Smooth muscle cell (in vitro differentiated cells): Measurements from ENCODE around the gene SCMH1. TPM values are rescaled to one million over a fixed set of nuclear protein-coding genes. Genes with fewer than 3 reads are reported as not detected.

Source experiments
- DNase-seq: peaks from one replicate; lab custom pipeline; 2025; ENCODE audit not compliant: unreplicated experiment; lab: John Stamatoyannopoulos, UW
- H2AFZ ChIP-seq: fragments of 200-600 bp; sonication (generic); 2 replicates; pipeline ENCODE4 v1.6.0; 2016; ENCODE audit warnings: antibody characterized with exemption, low read depth, mild to moderate bottlenecking
- H3F3A ChIP-seq: fragments of 200-600 bp; sonication (generic); 2 replicates; pipeline ENCODE4 v1.6.0; 2017; ENCODE audit warnings: antibody characterized with exemption, low read depth
- H3K27ac ChIP-seq: fragments of 200-600 bp; sonication (generic); 2 replicates; pipeline ENCODE4 v1.5.1; 2016; ENCODE audit warnings: low read depth, mild to moderate bottlenecking
- H3K27me3 ChIP-seq: fragments of 200-600 bp; sonication (generic); 2 replicates; pipeline ENCODE4 v1.6.1; 2016; ENCODE audit warnings: low read depth, mild to moderate bottlenecking
- H3K36me3 ChIP-seq: fragments of 200-600 bp; sonication (generic); 2 replicates; pipeline ENCODE4 v1.5.1; 2016; ENCODE audit warnings: low read depth
- H3K4me1 ChIP-seq: fragments of 200-600 bp; sonication (generic); 2 replicates; pipeline ENCODE4 v1.5.1; 2016; ENCODE audit warnings: low read depth
- H3K4me2 ChIP-seq: fragments of 200-600 bp; sonication (generic); 2 replicates; pipeline ENCODE4 v1.6.0; 2016; ENCODE audit warnings: mild to moderate bottlenecking
- H3K4me3 ChIP-seq: fragments of 200-600 bp; sonication (generic); 2 replicates; pipeline ENCODE4 v1.5.1; 2016; ENCODE audit warnings: mild to moderate bottlenecking
- H3K79me2 ChIP-seq: fragments of 200-600 bp; sonication (generic); 2 replicates; pipeline ENCODE4 v1.6.0; 2016; ENCODE audit warnings: low read depth, mild to moderate bottlenecking
- H3K9ac ChIP-seq: fragments of 200-600 bp; sonication (generic); 2 replicates; pipeline ENCODE4 v1.6.0; 2016; ENCODE audit warnings: low read depth
- H3K9me3 ChIP-seq: fragments of 200-600 bp; sonication (generic); replicated peaks from 2 replicates; pipeline ENCODE4 v1.5.1; 2016; ENCODE audit warnings: low read depth
- H4K20me1 ChIP-seq: fragments of 200-600 bp; sonication (generic); 2 replicates; pipeline ENCODE4 v1.6.0; 2016; ENCODE audit warnings: low read depth
- WGBS: methylation state at CpG from one replicate; pipeline ENCODE4 v1.1.7; 2016; ENCODE audit warnings: low lambda C conversion rate; 5-methylcytosine and 5-hydroxymethylcytosine counted together
- polyA plus RNA-seq: library from polyadenylated mRNA; unstranded; fragments of >200 nt; fragmentation: Nextera tagmentation; extraction: Ambion mirVana; gene quantifications from 2 replicates; pipeline ENCODE4 v1.2.1, GENCODE V29; 2016
- total RNA-seq: library from RNA; depleted of rRNA; stranded (reverse); fragments of >200 nt; gene quantifications from 2 replicates; pipeline ENCODE4 v1.2.3, GENCODE V29; 2014
- TF ChIP-seq, protein P1 (sequence below): fragments of 200-600 bp; sonication (generic); IDR thresholded peaks from 2 replicates; pipeline ENCODE4 v1.5.1; 2017; ENCODE audit warnings: borderline replicate concordance, mild to moderate bottlenecking, antibody characterized with exemption; ENCODE audit not compliant: insufficient read depth, poor library complexity, severe bottlenecking

SCMH1 gene
- total and polyA plus RNA-seq, 2 experiments from 2014 or later: 24.0 to 46.4 TPM

DNA sequence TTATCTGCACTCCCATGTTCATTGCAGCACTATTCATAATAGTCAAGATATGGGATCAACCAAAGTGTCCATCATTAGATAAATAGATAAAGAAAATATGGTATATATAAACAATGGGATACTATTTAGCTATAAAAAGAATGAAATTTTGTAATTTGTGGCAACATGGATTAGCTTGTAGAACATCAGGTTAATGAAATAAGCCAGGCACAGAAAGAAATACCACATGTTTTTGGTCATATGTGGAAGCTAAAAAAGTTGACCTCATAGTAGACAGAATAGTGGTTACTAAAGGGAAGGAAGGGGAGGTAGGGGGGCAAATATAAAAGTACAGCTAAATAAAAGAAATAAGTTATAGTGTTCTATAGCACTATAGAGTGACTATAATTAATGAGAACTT, 68.5 kb downstream of the SCMH1 start:
- no peak overlapping the region for H2AFZ ChIP-seq
- H3K27ac ChIP-seq: no peak overlapping the region
- H3K36me3 ChIP-seq: no peaks in the 10 kb centered on the region
- no peak overlapping the region for H3K4me3 ChIP-seq
- peaks cover 18% of the 10 kb centered on the region for H3K79me2 ChIP-seq
- no peaks in the 10 kb centered on the region for H3K9me3 ChIP-seq
- DNase-seq: no peak
- H3F3A ChIP-seq: no peaks in the 10 kb centered on the region
- no peaks in the 10 kb centered on the region for H4K20me1 ChIP-seq
- H3K4me2 ChIP-seq: no peak overlapping the region
- TF ChIP-seq, protein P1, sequence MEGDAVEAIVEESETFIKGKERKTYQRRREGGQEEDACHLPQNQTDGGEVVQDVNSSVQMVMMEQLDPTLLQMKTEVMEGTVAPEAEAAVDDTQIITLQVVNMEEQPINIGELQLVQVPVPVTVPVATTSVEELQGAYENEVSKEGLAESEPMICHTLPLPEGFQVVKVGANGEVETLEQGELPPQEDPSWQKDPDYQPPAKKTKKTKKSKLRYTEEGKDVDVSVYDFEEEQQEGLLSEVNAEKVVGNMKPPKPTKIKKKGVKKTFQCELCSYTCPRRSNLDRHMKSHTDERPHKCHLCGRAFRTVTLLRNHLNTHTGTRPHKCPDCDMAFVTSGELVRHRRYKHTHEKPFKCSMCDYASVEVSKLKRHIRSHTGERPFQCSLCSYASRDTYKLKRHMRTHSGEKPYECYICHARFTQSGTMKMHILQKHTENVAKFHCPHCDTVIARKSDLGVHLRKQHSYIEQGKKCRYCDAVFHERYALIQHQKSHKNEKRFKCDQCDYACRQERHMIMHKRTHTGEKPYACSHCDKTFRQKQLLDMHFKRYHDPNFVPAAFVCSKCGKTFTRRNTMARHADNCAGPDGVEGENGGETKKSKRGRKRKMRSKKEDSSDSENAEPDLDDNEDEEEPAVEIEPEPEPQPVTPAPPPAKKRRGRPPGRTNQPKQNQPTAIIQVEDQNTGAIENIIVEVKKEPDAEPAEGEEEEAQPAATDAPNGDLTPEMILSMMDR: no peak
- no peaks in the 10 kb centered on the region for H3K27me3 ChIP-seq
- no peaks in the 10 kb centered on the region for H3K4me1 ChIP-seq
- H3K9ac ChIP-seq: no peak overlapping the region

DNA sequence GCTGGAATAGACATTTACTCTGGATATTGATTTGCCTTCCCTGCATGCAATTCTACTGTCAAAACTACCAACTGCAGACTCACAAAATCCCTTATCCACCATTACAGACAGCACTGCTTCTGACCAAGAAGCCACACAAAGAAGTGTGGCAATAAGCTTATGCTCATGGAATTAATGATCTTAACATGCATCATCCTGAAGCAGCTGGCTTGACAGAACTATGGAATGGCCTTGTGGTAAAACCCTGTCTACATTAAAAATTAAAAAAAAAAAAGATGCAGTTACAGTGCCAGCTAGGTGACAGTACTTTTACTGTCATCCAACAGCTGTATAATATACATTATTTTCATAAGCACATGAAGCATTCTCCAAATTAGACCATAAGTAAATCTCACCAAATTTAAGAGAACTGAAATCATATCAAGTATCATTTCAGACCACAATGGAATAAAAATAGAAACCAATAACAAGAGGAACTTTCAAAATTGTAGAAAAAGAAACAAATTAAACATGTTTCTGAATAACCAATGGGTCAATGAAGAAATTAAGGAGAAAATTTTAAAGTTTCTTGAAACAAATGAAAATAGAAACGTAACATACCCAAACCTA, 70.7 kb downstream of the SCMH1 start:
- DNase-seq: no peak

DNA sequence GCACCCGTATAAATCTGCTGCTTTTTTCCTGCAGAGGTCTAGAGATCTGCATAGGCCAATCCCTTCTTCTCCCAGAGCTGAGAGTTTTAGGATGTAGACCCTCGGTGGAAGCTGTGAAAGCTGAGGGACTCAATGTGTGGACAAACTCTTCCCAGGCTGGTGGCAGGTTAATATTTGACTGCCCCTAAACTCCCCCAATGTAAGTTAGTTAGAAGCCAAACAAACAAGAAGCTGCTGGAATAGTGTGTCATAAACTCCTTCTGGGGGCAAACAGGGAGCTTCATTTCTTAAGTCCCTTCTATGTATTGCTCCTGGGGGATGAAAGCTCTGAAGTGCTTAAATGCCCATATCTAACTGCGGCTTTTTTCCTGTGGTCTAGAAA, 72.3 kb downstream of the SCMH1 start:
- Histone ChIP-seq H3K27me3 (no peaks in the 10 kb centered on the region), H3K79me2 (peaks cover 18% of the 10 kb centered on the region), H4K20me1 (no peaks in the 10 kb centered on the region), H3K4me1 (no peaks in the 10 kb centered on the region), H3K36me3 (peaks cover 18% of the 10 kb centered on the region), H2AFZ (no peak overlapping the region), H3K27ac (no peak overlapping the region), H3K9ac (no peak overlapping the region), H3K4me3 (no peak overlapping the region), H3K4me2 (no peak overlapping the region), H3K9me3 (peaks cover 21% of the 10 kb centered on the region), H3F3A (no peaks in the 10 kb centered on the region)
- DNase-seq: no peak
- TF ChIP-seq, protein P1: no peak
- 91% methylated on average over 3 of the region's 3 CpGs for WGBS

More for the DNA sequence above, 70.7 kb downstream of the SCMH1 start:
- TF ChIP-seq, protein P1: no peak
- Histone ChIP-seq H3K4me2 (no peak overlapping the region), H3K4me1 (no peaks in the 10 kb centered on the region), H3K27me3 (no peaks in the 10 kb centered on the region), H3K4me3 (no peak overlapping the region), H3K79me2 (peaks cover 18% of the 10 kb centered on the region), H4K20me1 (no peaks in the 10 kb centered on the region), H3K9me3 (peaks cover 21% of the 10 kb centered on the region), H3K36me3 (peaks cover 16% of the 10 kb centered on the region), H3K27ac (no peak overlapping the region), H2AFZ (no peak overlapping the region), H3F3A (no peaks in the 10 kb centered on the region), H3K9ac (no peak overlapping the region)
- 45% methylated on average over 1 of the region's 1 CpG for WGBS
